HG02973 (cell line): ENCODE results near the gene SACM1L.
"Not testable (repeated sequence)": the region's sequence is repeated elsewhere in the genome, so short reads cannot be mapped to it uniquely, and the experiment has no call there.

Experiments
- ATAC-seq: cut with Tn5 transposase; IDR thresholded peaks from one replicate; pipeline ENCODE4 v1.9.1; 2021; ENCODE audit warnings: moderate library complexity; ENCODE audit not compliant: unreplicated experiment

Gene SACM1L

GRCh38 chr3:45741247-45741646 is 52.1 kb downstream of the SACM1L start:
- no peak for ATAC-seq

GRCh38 chr3:45741742-45742460 is 52.7 kb downstream of the SACM1L start:
- ATAC-seq: no peak

- no peak for ATAC-seq
Observed at GRCh38 chr3:45742461-45743089, 53.4 kb downstream of the SACM1L start.

- no peak for ATAC-seq
Observed at GRCh38 chr3:45746165-45746776, 57.1 kb downstream of the SACM1L start.

GRCh38 chr3:45746777-45747622 is 57.8 kb downstream of the SACM1L start:
- ATAC-seq: no peak

GRCh38 chr3:45748068-45748467 is 58.9 kb downstream of the SACM1L start:
- ATAC-seq: no peak

- ATAC-seq: not testable (repeated sequence)
Observed at GRCh38 chr3:45749036-45749600, 59.9 kb downstream of the SACM1L start.

GRCh38 chr3:45749880-45750279 is 60.7 kb downstream of the SACM1L start:
- ATAC-seq: no peak

GRCh38 chr3:45751537-45752242 is 62.5 kb downstream of the SACM1L start:
- ATAC-seq: no peak

GRCh38 chr3:45753095-45753494 is 63.9 kb downstream of the SACM1L start:
- no peak for ATAC-seq

GRCh38 chr3:45754461-45754860 is 65.3 kb downstream of the SACM1L start:
- no peak for ATAC-seq

- ATAC-seq: no peak
Observed at GRCh38 chr3:45756055-45756454, 66.9 kb downstream of the SACM1L start.

- not testable (repeated sequence) for ATAC-seq
Observed at GRCh38 chr3:45757141-45757540, 67.9 kb downstream of the SACM1L start.

- no peak for ATAC-seq
Observed at GRCh38 chr3:45758871-45759270, 69.7 kb downstream of the SACM1L start.

- no peak for ATAC-seq
Observed at GRCh38 chr3:45759851-45760250, 70.7 kb downstream of the SACM1L start.

GRCh38 chr3:45760878-45761711 is 71.9 kb downstream of the SACM1L start:
- no peak for ATAC-seq

GRCh38 chr3:45761831-45762230 is 72.6 kb downstream of the SACM1L start:
- ATAC-seq: no peak

- ATAC-seq: no peak
Observed at GRCh38 chr3:45762647-45763302, 73.6 kb downstream of the SACM1L start.

GRCh38 chr3:45763303-45763675 is 74.1 kb downstream of the SACM1L start:
- ATAC-seq: no peak
